ENCODE measurements around the gene FGGY. TPM values are rescaled to one million over a fixed set of nuclear protein-coding genes. Genes with fewer than 3 reads are reported as not detected.

Gene FGGY
- total RNA-seq, 2 donors from 2014 or later, result 14.1 to 14.8 TPM

GRCh38 chr1:59680044-59680443, 383.1 kb downstream of the FGGY start:
- no peaks in the 10 kb centered on the region for H3K27me3 Mint-ChIP-seq (ENCODE audit: insufficient read depth)
- Histone ChIP-seq H3K9me3 (ENCODE audit: control insufficient read depth, low read length) (no peaks in the 10 kb centered on the region), H3K4me1 (ENCODE audit: control insufficient read depth, insufficient read depth, low read length) (peaks cover 8% of the 10 kb centered on the region), H3K9ac (ENCODE audit: extremely low read depth, low read length, poor library complexity, severe bottlenecking) (no peak overlapping the region), H3K4me3 (ENCODE audit: low read length) (no peak overlapping the region), H3K27me3 (ENCODE audit: control insufficient read depth, insufficient read depth, low read length, poor library complexity, severe bottlenecking) (no peaks in the 10 kb centered on the region), H3K27ac (ENCODE audit: low read depth, low read length) (no peak overlapping the region), H3K36me3 (ENCODE audit: control insufficient read depth, insufficient read depth, low read length) (no peaks in the 10 kb centered on the region)
- no peak overlapping the region for H3K27ac Mint-ChIP-seq
- no peaks in the 10 kb centered on the region for H3K9me3 Mint-ChIP-seq
- DNase-seq, result no peak
- no peak overlapping the region for H3K4me3 Mint-ChIP-seq
- no peak for TF ChIP-seq CTCF (conservative IDR thresholded peaks at IDR 0.05)
- no peaks in the 10 kb centered on the region for H3K36me3 Mint-ChIP-seq (ENCODE audit: low read depth)
- peaks cover 33% of the 10 kb centered on the region for H3K4me1 Mint-ChIP-seq

DNA sequence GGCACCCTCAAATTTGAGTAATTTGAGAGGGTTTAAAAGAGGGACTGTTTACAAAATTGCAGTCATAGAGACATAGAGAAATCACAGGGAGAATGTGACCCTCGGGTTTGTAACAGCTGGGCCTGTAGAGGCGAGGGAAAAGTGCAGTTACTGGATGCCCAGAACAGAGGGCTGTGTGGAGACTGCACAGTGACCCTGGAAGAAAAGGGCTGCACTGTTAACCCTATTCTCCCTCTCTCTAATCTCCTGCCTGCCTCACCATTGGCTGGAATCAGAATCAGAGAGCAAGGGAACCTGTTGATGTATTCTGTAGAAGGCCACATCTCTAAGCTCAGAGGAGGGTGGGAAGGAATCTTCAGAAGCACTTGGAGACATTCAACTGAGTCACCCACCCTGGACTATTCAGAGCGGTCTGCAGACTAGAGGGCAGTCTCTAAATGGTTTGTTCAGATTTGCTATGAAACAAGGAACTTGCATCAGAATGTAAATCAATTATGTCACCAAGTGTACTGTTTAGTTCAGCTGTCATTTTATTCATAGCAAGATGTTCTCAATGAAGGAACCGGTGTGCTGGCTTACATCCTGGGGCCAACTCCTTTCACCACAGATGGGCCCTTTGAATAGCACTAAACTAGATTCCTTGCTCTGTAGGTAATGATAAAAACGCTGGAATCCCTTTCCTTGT, 385.6 kb downstream of the FGGY start:
- H3K4me1 ChIP-seq (ENCODE audit: control insufficient read depth, insufficient read depth, low read length), result peaks cover 5% of the 10 kb centered on the region
- no peak overlapping the region for H3K9ac ChIP-seq (ENCODE audit: extremely low read depth, low read length, poor library complexity, severe bottlenecking)
- no peaks in the 10 kb centered on the region for H3K27me3 ChIP-seq (ENCODE audit: control insufficient read depth, insufficient read depth, low read length, poor library complexity, severe bottlenecking)
- H3K36me3 ChIP-seq (ENCODE audit: control insufficient read depth, insufficient read depth, low read length), result no peaks in the 10 kb centered on the region
- H3K27me3 Mint-ChIP-seq (ENCODE audit: insufficient read depth), result no peaks in the 10 kb centered on the region
- no peak overlapping the region for H3K27ac Mint-ChIP-seq
- DNase-seq, result no peak
- H3K9me3 Mint-ChIP-seq, result no peaks in the 10 kb centered on the region
- no peaks in the 10 kb centered on the region for H3K9me3 ChIP-seq (ENCODE audit: control insufficient read depth, low read length)
- peaks cover 16% of the 10 kb centered on the region for H3K4me1 Mint-ChIP-seq
- no peaks in the 10 kb centered on the region for H3K36me3 Mint-ChIP-seq (ENCODE audit: low read depth)
- no peak overlapping the region for H3K27ac ChIP-seq (ENCODE audit: low read depth, low read length)
- H3K4me3 Mint-ChIP-seq, result no peak overlapping the region
- 81 to 88% methylated on average over 4 to 5 of the region's 5 CpGs for WGBS, 2 experiments (ENCODE audit: insufficient coverage in 1 of 2, insufficient read length in 1 of 2)
- no peak for TF ChIP-seq CTCF (conservative IDR thresholded peaks at IDR 0.05)
- H3K4me3 ChIP-seq (ENCODE audit: low read length), result no peak overlapping the region

- H3K9ac ChIP-seq (ENCODE audit: extremely low read depth, low read length, poor library complexity, severe bottlenecking), result no peak overlapping the region
- no peaks in the 10 kb centered on the region for H3K9me3 ChIP-seq (ENCODE audit: control insufficient read depth, low read length)
- no peaks in the 10 kb centered on the region for H3K9me3 Mint-ChIP-seq
- H3K27me3 Mint-ChIP-seq (ENCODE audit: insufficient read depth), result no peaks in the 10 kb centered on the region
- no peak for TF ChIP-seq CTCF (conservative IDR thresholded peaks at IDR 0.05)
- H3K4me1 Mint-ChIP-seq, result peaks cover 9% of the 10 kb centered on the region
- no peaks in the 10 kb centered on the region for H3K36me3 ChIP-seq (ENCODE audit: control insufficient read depth, insufficient read depth, low read length)
- no peak overlapping the region for H3K27ac Mint-ChIP-seq
- no peak overlapping the region for H3K4me3 ChIP-seq (ENCODE audit: low read length)
- no peaks in the 10 kb centered on the region for H3K4me1 ChIP-seq (ENCODE audit: control insufficient read depth, insufficient read depth, low read length)
- no peak for DNase-seq
- H3K27me3 ChIP-seq (ENCODE audit: control insufficient read depth, insufficient read depth, low read length, poor library complexity, severe bottlenecking), result no peaks in the 10 kb centered on the region
- H3K27ac ChIP-seq (ENCODE audit: low read depth, low read length), result no peak overlapping the region
- H3K36me3 Mint-ChIP-seq (ENCODE audit: low read depth), result no peaks in the 10 kb centered on the region
- H3K4me3 Mint-ChIP-seq, result no peak overlapping the region
- 97% methylated on average over 2 of the region's 2 CpGs; no CpG with 5 or more reads in 1 of the 2 experiments for WGBS, 2 experiments (ENCODE audit: insufficient coverage in 1 of 2, insufficient read length in 1 of 2)
These were observed 386.3 kb downstream of the FGGY start for GRCh38 chr1:59683197-59683596.

All from endodermal cell (in vitro differentiated cells).